HCT116 (cell line): Measurements from ENCODE around the gene OR5AK2. TPM values are rescaled to one million over a fixed set of nuclear protein-coding genes. Genes with fewer than 3 reads are reported as not detected.

Experiments used
- ATAC-seq: fragments of 200-7000 bp; cut with Tn5 transposase; 2 replicates; pipeline ENCODE4 v1.9.1; 2020; ENCODE audit warnings: mild to moderate bottlenecking, moderate library complexity
- BruUV-seq: library from RNA; stranded (reverse); fragments of 400-500 nt; replicated peaks from 2 replicates; lab custom pipeline; 2021; lab: Mats Ljungman, UMichigan
- CTCF ChIA-PET: fragments of 300-600 bp; sonication (Branson Sonifier 250); formaldehyde crosslinking; loops from one replicate; lab custom pipeline; 2021; ENCODE audit warnings: antibody characterized with exemption; lab: Charles Lee
- POLR2A ChIA-PET: fragments of 300-600, 350-600 bp; sonication (Branson Sonifier 250); formaldehyde crosslinking; loops from one replicate; lab custom pipeline; 2021; ENCODE audit warnings: antibody characterized with exemption; lab: Charles Lee
- RAD21 ChIA-PET, 2 experiments: fragments of 300-600 bp; sonication (Branson Sonifier 250); formaldehyde crosslinking; loops; one replicate each; lab custom pipeline; 2023; ENCODE audit warnings: low total read pairs in 2 of 2; ENCODE audit not compliant: uncharacterized antibody in 2 of 2, unreplicated experiment in 2 of 2, low non-redundant PET in 1 of 2; lab: Charles Lee
- DNase-seq: peaks from one replicate; pipeline ENCODE4 v3.0.0-alpha.2; 2010; ENCODE audit warnings: low read depth, low spot score
- H2AFZ ChIP-seq: fragments of 200-600 bp; shearing (Covaris generic), sonication (generic); 2 replicates; pipeline ENCODE4 v1.6.1; 2017; ENCODE audit warnings: low read depth, mixed run types, mixed read lengths, antibody characterized with exemption, low read length; ENCODE audit not compliant: poor library complexity, severe bottlenecking
- H3K27ac ChIP-seq: 2 replicates; pipeline ENCODE4 v1.5.1; 2012; ENCODE audit warnings: low read depth, low read length
- H3K27me3 ChIP-seq: fragments of 200-600 bp; sonication (generic); 2 replicates; pipeline ENCODE4 v1.6.1; 2016; ENCODE audit warnings: mixed run types, low read length, mixed read lengths; ENCODE audit not compliant: insufficient read depth
- H3K36me3 ChIP-seq, 2 experiments: fragments of 200-500 bp in 1 of 2; fragments of 200-600 bp in 1 of 2; sonication (Bioruptor generic) in 1 of 2; sonication (generic) in 1 of 2; 2 replicates each; pipeline versions ENCODE4 v1.5.1 to v1.6.1; 2014 to 2016; ENCODE audit warnings: low read length in 2 of 2, inconsistent platforms in 1 of 2, mixed read lengths in 1 of 2, mixed run types in 1 of 2; ENCODE audit not compliant: insufficient read depth in 2 of 2, control insufficient read depth in 1 of 2
- H3K4me1 ChIP-seq, 2 experiments: fragments of 200-600 bp in 1 of 2; sonication (generic) in 1 of 2; 2 replicates each; pipeline versions ENCODE4 v1.5.1 to v1.6.1; 2012 to 2017; ENCODE audit warnings: low read length in 2 of 2, inconsistent platforms in 1 of 2, mild to moderate bottlenecking in 1 of 2, mixed read lengths in 1 of 2, mixed run types in 1 of 2, moderate library complexity in 1 of 2; ENCODE audit not compliant: insufficient read depth in 2 of 2, control insufficient read depth in 1 of 2
- H3K4me2 ChIP-seq: fragments of 200-600 bp; sonication (generic); 2 replicates; pipeline ENCODE4 v1.6.1; 2017; ENCODE audit warnings: mixed run types, low read length, mixed read lengths
- H3K4me3 ChIP-seq, 2 experiments: fragments of 200-600 bp in 1 of 2; sonication (generic) in 1 of 2; replicated peaks in 1 of 2; 2 replicates each; pipeline ENCODE4 v1.5.1; 2011 to 2016; ENCODE audit warnings: low read length in 2 of 2, control low read depth in 1 of 2, low read depth in 1 of 2, mild to moderate bottlenecking in 1 of 2, mixed read lengths in 1 of 2, mixed run types in 1 of 2
- H3K79me2 ChIP-seq: fragments of 200-600 bp; sonication (generic); 2 replicates; pipeline ENCODE4 v1.6.1; 2017; ENCODE audit warnings: mild to moderate bottlenecking, mixed run types, low read length, moderate library complexity, mixed read lengths; ENCODE audit not compliant: insufficient read depth
- H3K9ac ChIP-seq: fragments of 200-600 bp; sonication (generic); 2 replicates; pipeline ENCODE4 v1.6.1; 2016; ENCODE audit warnings: low read length, mixed read lengths
- H3K9me2 ChIP-seq: fragments of 200-600 bp; sonication (generic), shearing (Covaris generic); 2 replicates; pipeline ENCODE4 v1.6.1; 2017; ENCODE audit warnings: mixed run types, mild to moderate bottlenecking, moderate library complexity; ENCODE audit not compliant: insufficient read depth
- H3K9me3 ChIP-seq, 2 experiments: fragments of 200-500 bp in 1 of 2; fragments of 200-600 bp in 1 of 2; sonication (Bioruptor generic) in 1 of 2; sonication (generic) in 1 of 2; 2 replicates each; pipeline ENCODE4 v1.6.1; 2014 to 2017; ENCODE audit warnings: low read length in 2 of 2, mixed read lengths in 2 of 2, inconsistent platforms in 1 of 2, low read depth in 1 of 2, mild to moderate bottlenecking in 1 of 2, mixed run types in 1 of 2, moderate library complexity in 1 of 2; ENCODE audit not compliant: control insufficient read depth in 1 of 2, insufficient read depth in 1 of 2
- H4K20me1 ChIP-seq: fragments of 200-600 bp; sonication (generic), shearing (Covaris generic); 2 replicates; pipeline ENCODE4 v1.6.1; 2017; ENCODE audit warnings: mixed run types, mild to moderate bottlenecking, moderate library complexity; ENCODE audit not compliant: insufficient read depth
- CEBPB ChIP-seq: IDR thresholded peaks from 2 replicates; pipeline ENCODE4 v1.6.1; 2012; ENCODE audit warnings: low read depth
- EZH2 ChIP-seq: fragments of 200-600 bp; sonication (generic); IDR thresholded peaks from 2 replicates; pipeline ENCODE4 v1.6.1; 2017; ENCODE audit warnings: antibody characterized with exemption, mixed run types
- EZH2phosphoT487 ChIP-seq: fragments of 200-600 bp; IDR thresholded peaks from 2 replicates; pipeline ENCODE4 v1.6.1; 2018; ENCODE audit warnings: antibody characterized with exemption, borderline replicate concordance
- FOSL1 ChIP-seq: IDR thresholded peaks from 2 replicates; pipeline ENCODE4 v1.6.1; 2012; ENCODE audit warnings: low read depth
- JUND ChIP-seq: IDR thresholded peaks from 2 replicates; pipeline ENCODE4 v1.6.1; 2012
- RAD21 ChIP-seq: IDR thresholded peaks from 2 replicates; pipeline ENCODE4 v1.6.1; 2012; ENCODE audit warnings: low read depth, mild to moderate bottlenecking
- YY1 ChIP-seq: IDR thresholded peaks from 2 replicates; pipeline ENCODE4 v1.6.1; 2011; ENCODE audit warnings: low read length, low read depth, moderate library complexity, mild to moderate bottlenecking; ENCODE audit not compliant: insufficient replicate concordance; ENCODE audit errors: extremely low read depth
- intact Hi-C: fragments of 100-400 bp; cut with micrococcal nuclease; formaldehyde crosslinking; loops from 2 replicates; pipeline ENCODE4 v1.10.0; 2022
- total RNA-seq: library from RNA; stranded (reverse); gene quantifications from one replicate; pipeline ENCODE4 v1.2.1, GENCODE V29; 2021; ENCODE audit not compliant: unreplicated experiment
- TF ChIP-seq, protein P1 (sequence below), 3 experiments: fragments of 200-600 bp in 1 of 3; sonication (generic) in 1 of 3; IDR thresholded peaks in 2 of 3; conservative IDR thresholded peaks in 1 of 3; 2 replicates each; pipeline ENCODE4 v1.5.1; 2012 to 2017; ENCODE audit warnings: low read depth in 2 of 3, low read length in 2 of 3, antibody characterized with exemption in 1 of 3, borderline replicate concordance in 1 of 3, control low read depth in 1 of 3, mild to moderate bottlenecking in 1 of 3, mixed read lengths in 1 of 3, mixed run types in 1 of 3, moderate library complexity in 1 of 3; ENCODE audit not compliant: insufficient read depth in 1 of 3

OR5AK2 gene
- total RNA-seq, 1 experiment from 2014 or later = not detected

DNA sequence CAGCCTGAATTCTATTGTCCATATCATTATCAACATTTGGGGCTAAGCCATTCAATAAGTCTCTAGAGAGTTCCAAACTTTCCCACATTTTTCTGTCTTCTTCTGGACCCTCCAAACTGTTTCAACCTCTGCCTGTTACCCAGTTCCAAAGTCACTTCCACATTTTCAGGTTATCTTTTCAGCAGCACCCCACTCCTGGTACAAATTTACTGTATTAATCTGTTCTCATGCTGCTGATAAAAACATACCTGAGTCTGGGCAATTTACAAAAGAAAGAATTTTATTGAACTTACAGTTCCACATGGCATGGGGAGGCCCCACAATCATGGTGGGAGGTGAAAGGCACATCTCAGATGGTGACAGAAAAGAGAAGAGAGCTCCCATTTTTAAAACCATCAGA lies 5.8 kb downstream of the OR5AK2 start:
- H3K27me3 ChIP-seq = no peaks in the 10 kb centered on the region
- no peak for ATAC-seq
- CTCF ChIA-PET = no interaction called here
- H3K36me3 ChIP-seq = no peaks in the 10 kb centered on the region
- no peaks in the 10 kb centered on the region for H3K4me1 ChIP-seq
- H4K20me1 ChIP-seq = no peaks in the 10 kb centered on the region
- H3K27ac ChIP-seq = no peak overlapping the region
- POLR2A ChIA-PET = no interaction called here
- no peak overlapping the region for H2AFZ ChIP-seq
- H3K79me2 ChIP-seq = no peaks in the 10 kb centered on the region
- H3K9me3 ChIP-seq = peaks cover 0 to 3% of the 10 kb centered on the region in 2 experiments; a peak in 1 of 4 replicates
- TF ChIP-seq EZH2 (no peak), CEBPB (no peak), YY1 (no peak)
- no peak overlapping the region for H3K9ac ChIP-seq
- H3K9me2 ChIP-seq = no peaks in the 10 kb centered on the region
- RAD21 ChIA-PET = no interaction called here
- no peak for DNase-seq
- BruUV-seq = no TSS peak
- no peak overlapping the region for H3K4me3 ChIP-seq
- intact Hi-C loops = no loop called here
- H3K4me2 ChIP-seq = no peak overlapping the region

DNA sequence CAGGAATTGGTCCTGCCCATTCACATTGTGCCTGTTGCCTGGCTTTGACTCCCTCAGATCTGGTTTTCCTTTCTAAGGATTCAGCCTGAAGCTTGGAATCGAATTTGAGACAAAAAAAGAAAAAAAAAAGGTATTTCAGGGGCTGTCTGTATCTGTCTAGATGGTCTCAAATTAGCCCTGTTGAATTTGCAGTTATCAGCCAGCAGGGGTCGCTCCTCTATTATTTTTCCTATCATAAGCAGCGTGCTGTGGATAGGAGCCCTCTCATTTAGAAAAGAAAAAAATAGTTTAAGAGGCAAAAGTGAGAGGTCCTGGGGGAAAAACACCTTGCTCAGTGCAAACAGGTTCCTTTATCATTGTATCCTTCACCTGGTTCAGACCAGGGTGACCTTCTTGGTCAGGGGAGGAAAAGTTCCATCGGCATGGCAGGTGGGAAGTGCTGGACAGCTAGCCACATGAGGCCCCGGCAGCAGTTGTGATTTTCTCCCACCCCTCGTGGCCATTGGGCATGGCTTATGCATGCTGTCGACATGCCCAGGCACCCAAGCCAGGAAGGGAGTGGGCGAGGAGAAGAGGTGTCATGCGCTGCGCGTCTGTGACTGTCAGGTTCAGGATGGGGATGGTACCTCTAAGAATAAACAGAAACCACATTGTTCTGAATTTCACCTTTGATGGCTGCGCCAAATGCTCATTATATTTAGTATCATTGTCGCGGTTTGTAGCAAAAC lies 13.1 kb downstream of the OR5AK2 start:
- no peaks in the 10 kb centered on the region for H3K4me1 ChIP-seq
- no peaks in the 10 kb centered on the region for H3K36me3 ChIP-seq
- no peak overlapping the region for H3K4me2 ChIP-seq
- no TSS peak for BruUV-seq
- no peak overlapping the region for H3K9ac ChIP-seq
- ChIA-PET CTCF (interaction anchor here (0.8 kb wide), 1 partner anchor 247 kb away, joined by 3 read pairs; no protein-coding TSS in a partner anchor), RAD21 (no interaction called here), POLR2A (no interaction called here)
- H3K4me3 ChIP-seq = no peak overlapping the region
- H3K9me3 ChIP-seq = peaks cover 3 to 7% of the 10 kb centered on the region in 2 experiments; a peak in 2 of 4 replicates
- H3K79me2 ChIP-seq = no peaks in the 10 kb centered on the region
- no peaks in the 10 kb centered on the region for H3K27me3 ChIP-seq
- H4K20me1 ChIP-seq = no peaks in the 10 kb centered on the region
- ATAC-seq = peak; percentile 62; the same call in 1 of the 2 replicates
- intact Hi-C loops = loop anchor here (5.0 kb wide), 1 partner anchor 245 kb away; no protein-coding TSS in a partner anchor
- no peak overlapping the region for H3K27ac ChIP-seq
- H2AFZ ChIP-seq = no peak overlapping the region
- H3K9me2 ChIP-seq = no peaks in the 10 kb centered on the region
- TF ChIP-seq FOSL1 (no peak), RAD21 (peak; percentile 43), EZH2phosphoT487 (no peak), YY1 (no peak), JUND (no peak)
- TF ChIP-seq, protein P1, sequence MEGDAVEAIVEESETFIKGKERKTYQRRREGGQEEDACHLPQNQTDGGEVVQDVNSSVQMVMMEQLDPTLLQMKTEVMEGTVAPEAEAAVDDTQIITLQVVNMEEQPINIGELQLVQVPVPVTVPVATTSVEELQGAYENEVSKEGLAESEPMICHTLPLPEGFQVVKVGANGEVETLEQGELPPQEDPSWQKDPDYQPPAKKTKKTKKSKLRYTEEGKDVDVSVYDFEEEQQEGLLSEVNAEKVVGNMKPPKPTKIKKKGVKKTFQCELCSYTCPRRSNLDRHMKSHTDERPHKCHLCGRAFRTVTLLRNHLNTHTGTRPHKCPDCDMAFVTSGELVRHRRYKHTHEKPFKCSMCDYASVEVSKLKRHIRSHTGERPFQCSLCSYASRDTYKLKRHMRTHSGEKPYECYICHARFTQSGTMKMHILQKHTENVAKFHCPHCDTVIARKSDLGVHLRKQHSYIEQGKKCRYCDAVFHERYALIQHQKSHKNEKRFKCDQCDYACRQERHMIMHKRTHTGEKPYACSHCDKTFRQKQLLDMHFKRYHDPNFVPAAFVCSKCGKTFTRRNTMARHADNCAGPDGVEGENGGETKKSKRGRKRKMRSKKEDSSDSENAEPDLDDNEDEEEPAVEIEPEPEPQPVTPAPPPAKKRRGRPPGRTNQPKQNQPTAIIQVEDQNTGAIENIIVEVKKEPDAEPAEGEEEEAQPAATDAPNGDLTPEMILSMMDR (IDR thresholded peaks at IDR 0.05 in 2 of 3, conservative IDR thresholded peaks at IDR 0.05 in 1 of 3; ENCODE audit: borderline replicate concordance in 1 of 3, insufficient read depth in 1 of 3, low read depth in 2 of 3, low read length in 2 of 3) = peak; percentile 11 to 67 (median 41); a peak in 4 of 6 replicates
- no peak for DNase-seq
